Amygdala (tissue), 56 donors: ENCODE results near the gene TMEM52.

Source experiments
- DNase-seq, 56 donors: peaks; one replicate each; lab custom pipeline; 2025; lab: John Stamatoyannopoulos, UW

Gene TMEM52

GRCh38 chr1:1916851-1917251 is 2.2 kb downstream of the TMEM52 start:
- DNase-seq, result no peak

DNA sequence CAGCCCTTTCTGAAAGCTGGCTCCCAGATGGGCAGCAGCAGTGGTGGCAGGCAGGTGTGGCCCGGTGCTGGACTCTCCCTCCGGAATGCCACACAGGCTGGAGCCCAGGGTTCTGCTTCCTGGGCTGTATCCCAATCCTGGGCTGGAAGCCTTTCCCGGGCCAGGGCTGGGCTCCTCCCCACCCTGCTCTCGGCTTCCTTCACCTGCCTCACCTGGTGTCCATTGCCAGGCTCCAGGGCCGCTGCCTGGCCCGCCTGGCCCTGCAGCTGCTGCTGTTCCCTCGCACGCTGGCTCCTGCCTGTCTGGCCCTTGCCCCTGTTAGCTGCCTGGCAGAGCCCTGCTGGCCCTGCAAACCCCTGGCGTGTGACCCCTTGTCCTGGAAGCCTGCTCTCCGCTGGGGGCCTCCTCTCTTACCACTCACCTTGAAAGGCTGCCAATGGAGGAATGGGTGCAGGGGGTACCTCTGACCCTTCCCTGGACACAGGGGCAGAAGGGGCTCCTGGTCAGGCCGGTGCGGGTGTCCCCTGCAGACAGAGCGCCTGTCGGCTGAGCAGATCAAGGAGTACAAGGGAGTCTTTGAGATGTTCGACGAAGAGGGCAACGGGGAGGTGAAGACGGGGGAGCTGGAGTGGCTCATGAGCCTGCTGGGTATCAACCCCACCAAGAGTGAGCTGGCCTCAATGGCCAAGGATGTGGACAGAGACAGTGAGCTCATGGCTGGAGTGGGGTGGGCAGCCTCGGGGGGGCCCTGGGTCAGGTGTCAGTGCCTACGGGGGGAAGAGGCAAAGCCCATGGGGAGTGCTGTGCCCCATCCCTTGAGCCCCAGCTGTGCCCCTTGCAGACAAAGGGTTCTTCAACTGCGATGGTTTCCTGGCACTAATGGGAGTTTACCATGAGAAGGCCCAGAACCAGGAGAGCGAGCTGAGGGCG is 2.9 kb downstream of the TMEM52 start:
- DNase-seq, result no peak

DNA sequence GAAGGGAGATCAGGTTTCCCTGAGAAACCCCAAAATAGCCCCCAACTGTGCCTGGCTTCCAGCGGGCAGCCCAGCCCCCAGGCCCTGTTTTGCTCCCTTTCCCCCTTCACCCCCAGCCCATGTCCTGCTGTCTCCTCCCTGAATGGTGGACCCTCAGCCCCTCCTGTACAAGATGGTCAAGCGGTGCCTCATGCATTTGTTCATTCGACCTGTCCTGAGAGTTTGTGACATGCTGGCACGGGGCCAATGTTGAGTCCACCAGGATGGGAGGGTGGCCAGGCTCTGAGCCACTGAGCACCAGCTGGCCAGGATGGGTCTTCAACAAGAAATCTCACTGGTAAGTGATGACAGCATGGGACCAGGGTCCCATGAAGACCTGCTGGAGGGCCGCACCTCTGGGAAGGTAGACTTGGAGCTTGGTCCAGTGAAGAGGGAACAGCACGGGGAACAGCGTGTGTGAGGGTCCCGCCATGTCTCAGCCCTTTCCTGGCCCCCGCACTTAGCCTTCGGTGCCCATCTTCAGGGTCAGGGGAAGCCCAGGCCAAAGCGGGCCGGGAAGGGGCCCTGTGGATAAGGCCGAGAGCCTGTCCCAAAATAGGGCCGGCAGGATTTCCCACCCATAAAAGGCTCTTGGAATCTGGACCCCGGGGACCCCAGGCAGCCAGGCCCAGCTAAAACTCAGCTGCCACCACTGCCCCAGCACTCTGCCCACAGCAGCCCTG is 3.9 kb downstream of the TMEM52 start, which contains the start of gene CALML6:
Gene CALML6, plus strand, starts transcription at position 290 of the 722 bp plus-strand sequence. Its CDS starts 21 bp downstream, at position 311.
- no peak for DNase-seq

DNA sequence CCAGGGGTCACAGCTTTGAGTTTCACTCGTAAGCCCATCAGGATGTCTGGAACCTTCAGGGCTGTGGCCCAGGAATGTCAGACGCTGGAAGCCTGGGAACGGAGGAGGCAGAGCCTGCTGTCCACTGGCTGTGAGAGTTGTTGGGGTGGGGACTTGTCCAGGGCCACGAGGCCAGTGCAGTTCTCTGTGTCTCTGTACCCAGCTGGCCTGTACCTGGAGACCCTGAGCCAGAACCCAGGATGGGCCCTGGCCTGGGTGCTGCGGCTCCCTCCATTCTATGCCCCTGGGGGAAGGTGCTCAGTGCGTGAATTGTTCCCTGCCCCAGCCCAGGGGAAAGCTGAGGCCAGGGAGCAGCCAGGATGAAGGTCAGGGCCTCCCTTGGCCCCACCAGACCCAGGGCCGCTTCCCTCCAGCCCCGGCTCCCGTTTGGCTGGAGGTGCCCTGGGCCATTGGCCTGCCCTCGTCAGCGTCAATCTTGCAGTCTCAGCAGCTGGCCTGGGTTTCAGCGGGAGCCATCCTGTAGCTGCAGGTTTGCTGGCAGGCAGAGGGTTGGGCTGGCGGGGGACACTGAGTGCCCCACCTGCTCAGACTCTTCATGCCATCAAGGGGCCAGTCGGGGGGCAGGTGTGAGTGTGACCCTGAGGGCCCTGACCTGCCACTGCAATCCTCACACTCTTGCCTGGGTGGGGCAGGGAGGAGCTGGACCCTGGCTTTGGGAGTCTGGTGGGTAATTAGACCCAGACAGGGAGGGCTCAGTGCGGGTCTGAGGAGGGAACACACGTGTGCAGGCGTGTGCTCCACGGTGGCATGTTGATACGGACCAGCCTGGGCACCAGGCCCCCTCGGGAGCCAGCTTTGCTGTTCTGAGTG is 4.7 kb downstream of the TMEM52 start:
- no peak for DNase-seq

DNA sequence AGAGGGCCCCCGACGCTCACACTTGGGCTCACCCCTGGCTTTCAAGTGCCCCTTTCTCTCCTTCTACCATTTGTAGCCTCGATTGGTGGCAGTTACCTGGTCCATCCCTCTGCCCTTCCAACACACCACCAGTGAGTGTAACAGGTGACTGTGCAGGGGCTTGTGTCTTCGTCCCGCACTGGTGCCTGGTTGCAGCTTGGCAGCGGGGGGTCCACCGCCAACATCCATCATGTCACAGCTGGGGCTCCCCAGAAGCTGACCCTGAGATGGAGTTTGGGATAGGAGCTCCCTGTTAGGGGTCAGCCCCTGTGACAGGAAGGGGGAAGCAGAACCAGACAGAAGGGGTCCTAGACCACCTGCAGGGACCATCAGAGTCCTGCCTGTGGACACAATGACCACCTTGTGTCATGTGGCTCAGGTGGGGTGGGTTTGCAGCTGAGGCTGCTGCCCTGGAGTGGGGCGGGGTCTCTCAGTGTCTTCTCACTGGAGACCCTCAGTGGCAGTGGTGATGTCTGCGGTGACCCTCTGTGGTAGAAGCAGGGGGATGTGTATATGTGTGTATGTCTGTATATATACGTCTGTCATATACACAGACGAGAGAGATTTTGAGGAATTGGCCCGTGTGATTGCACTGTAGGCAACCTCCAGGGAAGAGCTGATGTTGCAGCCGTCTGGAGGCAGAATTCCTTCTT is 7.6 kb downstream of the TMEM52 start:
- DNase-seq, result no peak

GRCh38 chr1:1910651-1911331 is 8.3 kb downstream of the TMEM52 start:
- DNase-seq, result no peak

- no peak for DNase-seq
Observed at GRCh38 chr1:1910033-1910465, 9.0 kb downstream of the TMEM52 start.

DNA sequence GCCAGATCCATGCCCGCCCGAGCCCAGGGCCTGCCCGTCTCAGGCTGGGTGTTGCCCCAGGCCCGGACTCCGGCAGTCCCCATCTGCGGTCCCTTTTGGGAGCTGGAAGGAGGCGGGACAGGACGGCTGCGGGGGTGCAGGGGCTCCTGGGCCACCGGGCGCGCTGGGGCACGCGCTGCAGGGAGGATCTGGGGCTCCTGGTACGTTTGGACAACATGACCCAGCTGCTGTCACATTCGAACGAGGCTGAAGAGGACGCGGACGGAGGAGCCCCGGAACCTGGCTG is 10.6 kb downstream of the TMEM52 start:
- DNase-seq, result peak in 4 of 56 donors; percentile 44 to 70 (median 57)

GRCh38 chr1:1907098-1907736 is 11.9 kb downstream of the TMEM52 start:
- DNase-seq, result no peak

GRCh38 chr1:1906185-1907097 is 12.6 kb downstream of the TMEM52 start:
- DNase-seq, result peak in 54 of 56 donors; percentile 19 to 87 (median 68)

- DNase-seq, result no peak
Observed at GRCh38 chr1:1903224-1903623, 15.9 kb downstream of the TMEM52 start.

DNA sequence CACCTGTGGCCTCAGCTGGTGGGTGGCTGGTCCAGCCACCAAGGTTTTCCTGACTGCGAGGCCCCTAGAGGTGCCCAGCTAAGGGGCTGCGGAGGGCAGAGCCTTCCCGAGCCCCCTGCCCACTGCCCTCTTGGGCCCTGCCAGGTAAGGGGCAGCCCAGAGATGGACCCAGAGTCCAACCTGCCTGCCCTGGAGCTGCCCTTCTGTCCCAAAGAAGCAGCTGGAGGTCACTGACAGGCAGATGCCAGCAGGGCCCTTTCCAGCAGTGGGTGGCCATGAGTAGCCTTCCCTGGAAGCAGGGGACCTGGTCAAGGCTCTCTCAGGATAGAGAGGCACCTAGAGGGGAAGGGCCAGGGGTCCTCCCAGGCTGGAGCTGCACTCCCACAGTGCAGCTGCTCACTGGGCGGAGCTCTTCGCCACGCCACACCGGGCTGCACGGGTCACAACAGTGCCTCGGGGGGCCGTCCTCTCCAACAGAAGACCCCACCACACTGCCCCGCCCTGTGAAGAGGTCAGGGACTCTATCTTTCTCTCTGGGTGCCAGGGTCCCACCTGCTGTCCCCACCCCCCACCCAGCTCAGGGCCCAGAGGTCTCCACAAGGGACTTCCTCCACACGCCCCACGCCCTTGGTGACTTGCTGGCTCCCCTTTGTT is 17.3 kb downstream of the TMEM52 start:
- DNase-seq, result no peak

- DNase-seq, result no peak
Observed at GRCh38 chr1:1900883-1901640, 18.0 kb downstream of the TMEM52 start.

GRCh38 chr1:1899967-1900327 is 19.1 kb downstream of the TMEM52 start:
- no peak for DNase-seq

- DNase-seq, result no peak
Observed at GRCh38 chr1:1899266-1899966, 19.7 kb downstream of the TMEM52 start.
